Activated CD4-positive, CD25-positive, alpha-beta regulatory T cell treated with anti-CD3 and anti-CD28 coated beads, Interleukin-2, amount 50 U/mL, for 16 hours (primary cell): ENCODE results near the gene GRIK4.

Experiments
- DNase-seq: peaks from one replicate; pipeline ENCODE4 v3.0.0-alpha.2; 2020; ENCODE audit warnings: low read depth, low spot score

GRIK4 gene

DNA sequence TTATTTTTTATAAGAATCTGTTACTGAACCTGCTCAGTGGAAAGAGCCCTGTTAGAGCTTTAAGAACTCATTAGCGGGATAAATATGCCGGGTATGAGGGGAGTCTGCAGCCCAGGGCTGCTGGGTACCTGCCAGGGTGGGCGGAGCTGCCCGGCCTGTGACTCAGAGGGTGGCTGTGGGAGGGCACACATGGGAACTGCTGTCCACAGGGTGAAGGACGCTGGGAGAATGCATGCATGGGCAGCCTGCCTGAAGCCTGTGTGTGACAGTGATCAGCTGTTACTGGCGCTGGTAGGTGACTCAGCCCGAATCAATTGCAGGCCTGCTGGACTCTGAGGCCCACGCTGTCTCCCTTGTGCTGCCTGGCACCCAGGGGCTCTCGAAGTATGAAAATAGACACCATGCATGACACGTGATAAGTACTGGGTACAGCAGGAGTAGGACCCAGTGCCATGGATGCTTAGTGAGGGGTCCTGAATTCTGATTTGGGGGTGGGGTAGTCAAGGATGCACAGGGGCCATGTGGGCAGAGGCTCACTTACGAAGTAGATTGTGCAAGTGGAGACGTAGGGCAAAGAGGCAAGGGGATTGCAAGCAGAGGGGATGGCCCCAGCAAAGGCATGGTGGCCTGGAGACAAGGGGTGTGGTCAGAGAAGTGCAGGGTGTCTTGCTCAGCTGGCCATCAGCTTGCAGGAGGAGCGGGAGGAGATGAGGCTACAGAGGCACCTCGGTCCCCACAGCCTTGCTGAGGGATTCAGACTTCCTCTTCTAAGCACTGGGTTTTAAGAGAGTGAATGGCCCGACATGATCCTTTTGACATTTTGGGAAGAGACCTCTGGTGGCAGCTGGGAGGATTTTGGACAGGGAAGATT, 36.5 kb downstream of the GRIK4 start:
- no peak for DNase-seq

DNA sequence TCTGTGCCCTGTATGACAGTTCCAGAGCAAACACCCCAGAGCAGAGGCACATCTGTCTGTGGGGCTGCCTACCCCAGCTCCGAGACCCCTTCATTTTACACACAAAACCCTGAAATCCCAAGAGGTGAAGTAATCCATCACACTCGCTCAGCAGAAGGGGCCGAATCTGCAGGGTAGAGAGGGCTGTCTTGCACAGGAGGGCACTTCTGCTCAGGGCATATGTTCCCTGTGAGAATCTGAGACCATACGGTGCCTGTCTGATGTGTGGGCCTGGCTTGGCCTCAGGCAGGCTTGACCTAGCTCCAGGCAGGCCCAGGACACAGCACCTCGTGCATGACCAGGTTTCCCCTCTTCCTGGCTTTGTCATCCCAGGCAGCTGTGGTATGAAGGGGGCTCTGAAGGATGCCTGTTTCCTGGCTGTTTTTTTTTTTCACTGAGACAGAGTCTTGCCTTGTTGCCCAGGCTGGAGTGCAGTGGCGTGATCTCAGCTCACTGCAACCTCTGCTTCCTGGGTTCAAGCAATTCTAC, 37.2 kb downstream of the GRIK4 start:
- no peak for DNase-seq

DNA sequence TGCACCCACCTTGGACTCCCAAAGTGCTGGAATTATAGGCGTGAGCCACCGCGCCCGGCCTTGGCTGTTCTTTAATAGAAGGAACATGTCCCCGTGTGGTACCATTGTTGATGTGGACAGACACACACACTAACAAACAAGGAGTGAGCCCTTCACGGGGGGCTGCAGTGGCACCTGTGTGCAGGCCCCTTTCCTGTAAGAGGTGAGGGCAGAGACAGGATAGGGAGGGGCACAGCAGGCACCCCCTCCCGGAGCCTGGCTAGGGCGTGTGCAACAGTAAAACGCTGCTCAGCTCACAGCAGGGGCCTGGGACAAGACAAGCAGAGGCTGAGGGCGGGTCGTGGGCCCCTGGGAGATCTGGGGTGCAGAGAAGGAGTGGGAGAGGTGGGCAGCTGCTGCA, 37.8 kb downstream of the GRIK4 start:
- no peak for DNase-seq

DNA sequence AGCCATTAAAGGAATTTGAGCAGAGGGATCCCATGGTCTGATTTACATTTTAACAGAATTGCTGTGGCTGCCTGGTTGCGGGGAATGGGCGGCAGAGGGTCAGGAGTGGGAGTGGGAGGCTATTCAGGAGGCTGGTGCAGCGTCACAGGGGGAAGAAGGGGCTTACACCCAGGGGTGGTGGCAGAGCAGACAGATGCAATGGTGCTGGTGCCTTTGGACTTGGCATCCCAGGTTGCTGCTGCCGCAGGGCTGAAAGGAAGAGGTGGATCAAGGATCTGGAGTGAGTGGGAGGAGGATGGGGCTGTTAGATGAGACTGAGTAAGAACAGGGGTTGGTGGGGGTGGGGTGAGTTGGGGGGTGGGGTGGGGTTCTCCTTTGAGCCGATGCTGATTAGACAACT, 38.5 kb downstream of the GRIK4 start:
- DNase-seq: no peak

DNA sequence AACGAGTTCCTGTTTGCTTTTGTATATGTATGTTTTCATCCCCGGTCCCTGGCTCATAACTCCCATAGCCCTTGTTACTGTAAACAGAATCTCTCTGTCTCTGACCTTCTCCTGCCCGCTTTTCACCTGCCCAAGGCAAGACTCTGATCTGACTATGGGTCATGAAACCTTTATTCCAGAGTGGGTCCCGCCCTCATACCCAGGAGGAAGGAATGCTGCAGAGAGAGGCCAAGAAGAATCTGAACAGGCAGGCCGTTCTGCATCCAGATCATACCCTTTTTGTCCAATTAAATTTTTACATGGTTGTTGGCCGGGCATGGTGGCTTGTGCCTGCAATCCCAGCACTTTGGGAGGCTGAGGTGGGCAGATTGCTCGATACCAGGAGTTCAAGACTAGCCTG, 39.6 kb downstream of the GRIK4 start:
- no peak for DNase-seq

DNA sequence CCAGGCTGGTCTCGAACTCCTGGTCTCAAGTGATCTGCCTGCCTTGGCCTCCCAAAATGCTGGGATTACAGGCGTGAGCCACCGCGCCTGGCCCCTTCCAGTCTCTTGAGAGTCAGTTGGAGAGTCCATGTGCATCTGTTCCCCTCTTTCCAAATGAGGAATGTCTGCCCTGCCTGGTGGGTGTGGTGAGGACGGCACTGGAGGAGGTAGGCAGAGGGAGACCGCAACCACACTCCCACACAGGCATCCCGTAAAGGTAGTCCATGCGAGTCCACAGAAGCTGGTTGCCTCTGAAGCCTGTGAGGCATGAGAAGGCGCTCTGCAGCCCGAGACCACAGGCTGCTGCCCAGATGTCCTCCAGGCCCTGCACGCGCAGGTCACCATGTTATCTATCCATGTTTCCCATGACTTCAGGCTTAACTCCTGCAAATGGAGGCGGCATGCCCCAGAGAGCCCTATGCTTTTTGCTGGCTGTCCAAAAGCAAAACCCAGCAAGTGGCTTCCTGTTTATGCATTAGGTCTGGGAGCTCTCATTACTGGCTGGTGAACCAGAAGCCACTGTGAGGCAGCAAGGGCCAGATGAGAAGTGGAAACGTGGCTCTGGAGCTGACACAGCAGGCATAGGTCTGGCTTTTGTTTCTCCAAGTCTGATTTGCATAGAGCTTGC, 43.4 kb downstream of the GRIK4 start:
- no peak for DNase-seq

DNA sequence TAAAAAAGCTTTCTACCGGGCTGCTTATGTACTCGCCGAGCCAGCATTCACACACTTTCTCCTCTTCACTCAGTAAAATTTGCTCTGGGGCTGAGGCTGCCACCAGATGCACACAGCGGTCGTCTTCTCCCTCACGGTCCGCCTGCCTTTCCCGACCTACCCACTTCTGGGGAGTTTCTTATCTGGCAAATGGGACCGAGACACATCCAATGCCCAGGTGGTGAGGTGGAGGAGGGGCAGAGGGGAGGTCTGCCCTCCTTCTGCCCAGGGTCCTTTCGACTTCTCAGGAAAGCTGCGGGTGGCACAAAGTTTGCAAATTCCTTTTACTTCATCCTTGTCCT, 43.9 kb downstream of the GRIK4 start:
- no peak for DNase-seq

DNA sequence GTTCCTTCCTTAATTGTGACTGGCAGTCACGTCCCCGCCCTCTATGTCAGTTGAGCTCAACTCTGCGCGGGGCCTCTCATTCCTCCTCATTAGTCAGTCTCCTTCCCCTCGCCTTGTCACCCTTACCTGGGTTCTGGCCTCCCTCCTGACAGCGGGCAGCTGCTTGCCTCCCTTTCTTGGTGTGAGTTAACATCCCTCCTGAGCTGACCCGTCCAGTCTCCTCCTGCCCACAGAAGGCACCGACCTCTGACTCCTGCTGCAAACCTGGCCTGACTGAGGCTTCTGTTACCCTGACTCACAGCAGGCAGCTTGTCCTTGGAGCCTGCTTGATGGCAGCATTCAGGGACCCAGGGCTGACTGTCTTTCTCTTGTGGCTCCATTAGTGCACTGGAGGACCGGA, 45.2 kb downstream of the GRIK4 start:
- no peak for DNase-seq

DNA sequence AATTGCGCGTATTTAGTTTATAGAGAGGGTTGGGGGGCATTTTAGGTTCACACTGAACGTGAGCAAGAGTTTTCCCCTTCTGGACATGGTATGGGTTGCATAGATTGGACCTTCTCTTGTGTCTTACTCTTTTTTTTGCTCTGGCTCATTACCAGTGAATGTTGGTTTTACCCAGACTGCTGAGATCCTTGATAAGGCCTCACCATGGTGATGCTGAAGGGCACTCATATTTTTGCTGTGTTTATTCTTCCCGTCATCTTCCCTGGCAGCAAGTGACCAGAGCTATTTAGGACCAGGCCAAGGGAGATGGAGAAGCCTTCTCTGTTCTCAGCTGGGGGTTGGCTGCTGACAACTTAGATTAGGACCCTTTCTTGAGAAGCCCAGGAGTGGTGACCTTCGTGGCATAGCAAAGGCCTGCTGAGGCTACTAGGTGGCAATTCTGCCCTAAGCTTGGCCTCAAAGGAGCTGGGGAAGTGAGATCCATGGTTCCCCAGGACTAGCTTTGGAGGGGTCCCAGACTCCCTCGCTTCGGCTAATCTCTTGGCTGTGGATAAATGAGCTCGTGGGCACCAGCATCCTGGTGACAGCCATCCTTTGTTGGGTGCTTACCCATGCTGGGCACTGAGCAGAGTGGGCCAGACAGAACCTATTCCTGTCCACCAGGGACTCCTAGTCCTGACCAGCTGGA, 47.3 kb downstream of the GRIK4 start:
- no peak for DNase-seq

DNA sequence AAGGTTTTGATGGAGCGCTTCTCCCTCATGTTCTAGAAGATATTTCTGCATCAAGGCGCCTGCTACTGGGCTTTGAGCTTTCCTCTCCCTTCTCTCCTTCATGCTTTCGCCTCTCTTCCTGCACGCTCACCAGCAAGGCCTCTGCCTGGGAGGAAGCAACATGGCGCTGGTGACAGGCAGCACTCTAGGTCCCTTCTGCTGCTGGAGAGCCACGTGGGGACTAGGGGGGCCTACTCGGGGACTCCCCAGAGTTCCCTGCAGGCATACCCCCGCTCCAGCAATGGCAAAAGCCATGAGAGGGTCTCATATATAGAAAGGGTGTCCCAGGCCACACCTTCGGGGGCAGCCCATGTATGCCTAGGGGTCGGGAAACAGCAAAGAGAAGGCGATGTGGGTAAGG, 49.7 kb downstream of the GRIK4 start:
- no peak for DNase-seq

DNA sequence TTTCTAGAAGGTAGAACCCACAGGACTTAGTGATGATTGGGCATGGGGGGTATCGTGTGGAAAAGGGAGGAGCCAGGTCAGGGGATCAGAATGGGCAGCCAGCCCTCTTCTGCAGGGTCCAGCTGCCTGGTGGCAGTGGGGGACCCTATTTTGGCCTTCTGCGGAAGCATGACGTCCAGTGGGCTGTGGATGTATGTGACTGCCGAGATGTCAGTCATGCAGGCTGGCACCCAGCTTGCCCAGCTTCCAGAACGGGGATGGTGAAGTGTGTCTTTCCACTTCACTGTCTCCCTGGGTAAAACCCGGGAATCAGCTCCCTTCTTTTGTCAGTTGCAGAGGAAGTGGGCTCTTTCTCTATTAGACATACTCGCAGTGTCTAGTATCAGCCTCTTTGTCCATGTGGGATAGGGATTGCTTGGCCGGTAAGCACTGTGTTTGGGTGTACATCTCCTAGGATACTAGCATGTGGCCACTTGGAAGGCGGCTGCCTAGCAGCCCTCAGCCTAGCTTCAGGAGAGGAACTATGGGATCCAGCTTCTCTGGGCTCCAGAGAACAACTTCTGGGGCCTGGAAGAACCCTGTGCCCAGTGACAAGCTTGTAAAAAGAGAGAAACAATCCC, 51.4 kb downstream of the GRIK4 start:
- DNase-seq: no peak

DNA sequence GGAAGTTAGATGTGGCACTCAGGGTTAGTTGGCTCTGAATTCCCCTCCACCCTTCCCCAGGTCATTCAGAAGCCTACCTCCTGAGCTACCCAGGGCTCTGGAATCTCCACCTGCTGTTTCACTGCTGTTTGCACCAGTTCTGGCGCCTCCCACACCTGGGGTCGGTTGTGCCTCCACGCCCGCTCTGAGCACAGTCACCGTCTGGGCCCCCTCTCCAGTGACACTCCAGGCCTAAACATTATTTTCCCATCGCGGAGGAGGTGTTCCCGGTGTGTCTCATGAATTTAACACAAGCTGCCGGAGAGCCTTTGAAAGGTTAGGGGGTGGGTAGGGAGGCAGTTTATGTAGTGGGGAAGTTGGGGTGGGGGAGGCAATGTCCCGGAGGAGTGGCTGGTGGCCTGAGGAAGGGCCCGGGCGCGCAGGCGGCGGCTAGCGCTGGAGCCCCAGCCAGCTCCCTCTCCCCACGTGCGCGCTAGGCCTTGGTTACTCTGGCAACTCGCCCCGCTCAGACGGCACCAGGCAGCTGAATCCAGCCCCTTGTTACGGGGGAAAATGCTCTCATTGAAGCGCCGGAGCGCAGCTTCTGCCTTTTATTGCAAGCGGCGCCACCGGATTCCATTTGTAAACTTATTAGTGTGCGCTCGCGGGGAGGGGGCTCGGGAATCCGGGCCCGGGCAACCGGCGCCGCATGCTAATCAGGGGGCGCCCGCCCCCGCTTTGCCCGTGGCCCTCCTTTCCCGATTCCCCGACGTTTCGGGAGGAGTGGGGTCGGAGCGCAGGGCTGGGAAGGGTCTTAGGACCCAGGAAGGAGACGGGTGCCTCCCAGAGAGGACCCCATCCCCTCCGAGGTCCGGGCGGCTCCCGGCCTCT, 52.4 kb downstream of the GRIK4 start:
- DNase-seq: no peak

DNA sequence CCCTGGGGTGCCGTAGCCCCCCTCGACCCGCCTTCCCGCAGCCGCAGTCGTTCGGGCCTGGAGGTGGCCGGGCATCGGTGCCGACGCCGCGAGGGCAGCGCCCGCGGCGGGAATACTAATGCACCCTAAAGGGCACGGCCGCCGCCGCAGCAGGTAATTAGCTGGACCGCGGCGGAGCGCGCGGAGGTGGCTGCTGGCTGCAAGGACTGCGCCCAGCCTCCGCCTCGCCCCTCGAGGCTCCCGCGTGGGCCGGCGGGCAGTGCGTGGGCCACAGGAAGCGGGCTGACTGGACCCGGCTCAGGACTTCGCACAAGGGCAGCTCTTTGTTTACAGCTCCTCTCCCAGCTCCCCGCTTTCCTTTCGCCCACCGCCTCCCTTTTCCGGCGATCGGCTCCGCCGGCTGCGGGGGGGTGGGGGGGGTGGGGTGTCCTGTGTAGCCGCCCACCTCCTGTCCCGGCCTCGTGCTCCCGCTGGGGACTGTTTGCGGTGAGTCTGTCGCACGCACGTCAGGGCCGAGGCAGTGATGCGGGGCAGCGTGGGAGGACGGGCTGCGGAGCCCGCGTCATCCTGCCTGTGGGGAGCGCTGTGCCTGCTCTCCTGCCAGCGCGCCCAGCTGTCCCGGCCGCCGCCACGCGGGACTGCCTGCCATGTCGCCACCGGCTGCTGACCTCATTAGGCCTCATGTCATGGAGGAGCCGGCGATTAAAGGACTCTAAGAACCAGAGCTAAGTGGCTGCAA, 53.2 kb downstream of the GRIK4 start:
- DNase-seq: no peak

DNA sequence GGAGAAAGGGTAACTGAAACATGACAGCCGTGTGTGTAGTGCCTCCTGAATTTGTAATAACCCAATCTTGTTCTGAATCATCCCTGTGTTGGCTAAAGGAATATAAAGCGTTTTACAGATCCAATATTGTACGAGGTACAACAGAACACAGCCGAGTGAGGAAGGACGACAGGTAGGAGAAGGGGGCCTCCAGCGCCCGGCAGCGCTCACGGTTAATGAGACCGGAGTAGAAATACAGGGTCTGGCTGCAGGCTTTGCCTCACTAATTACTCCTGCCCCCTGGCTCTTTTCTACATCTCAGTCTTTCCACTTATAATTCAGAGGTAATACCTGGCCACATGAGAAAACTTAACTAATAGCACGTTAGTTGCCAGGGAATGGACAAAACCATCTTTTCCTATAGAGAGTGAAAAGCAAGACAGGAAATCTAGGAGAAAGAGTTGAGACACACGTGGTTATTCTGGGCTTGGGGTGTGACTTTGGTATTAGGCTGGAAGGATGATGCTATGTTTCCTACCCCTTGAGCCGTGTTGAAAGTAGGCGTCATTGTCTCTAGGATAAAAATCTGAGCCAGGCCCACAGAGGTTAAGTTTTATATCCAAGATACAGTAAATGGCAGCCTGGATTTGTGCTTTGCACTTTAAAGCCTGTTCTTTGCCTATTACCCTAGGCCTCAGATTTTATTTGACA, 54.1 kb downstream of the GRIK4 start:
- no peak for DNase-seq

DNA sequence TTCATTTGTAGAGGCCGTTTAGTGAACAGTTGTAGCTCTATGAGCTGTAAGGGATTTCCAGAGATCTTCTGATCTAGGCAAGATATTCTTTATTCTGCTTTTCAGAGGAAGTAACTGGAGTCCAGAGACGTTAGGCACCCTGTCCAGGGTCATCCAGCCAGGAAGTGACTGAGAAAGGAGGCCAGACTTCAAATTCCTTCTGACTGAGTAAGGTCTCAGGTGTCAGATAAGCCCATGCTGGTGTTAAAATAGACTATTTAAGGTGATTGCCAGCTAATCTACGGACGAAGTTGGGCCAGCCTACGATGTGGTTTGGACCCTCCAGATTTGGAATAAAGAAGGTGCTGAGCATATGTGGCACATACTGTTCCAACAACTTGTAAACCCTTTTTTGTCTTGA, 54.6 kb downstream of the GRIK4 start:
- DNase-seq: no peak

DNA sequence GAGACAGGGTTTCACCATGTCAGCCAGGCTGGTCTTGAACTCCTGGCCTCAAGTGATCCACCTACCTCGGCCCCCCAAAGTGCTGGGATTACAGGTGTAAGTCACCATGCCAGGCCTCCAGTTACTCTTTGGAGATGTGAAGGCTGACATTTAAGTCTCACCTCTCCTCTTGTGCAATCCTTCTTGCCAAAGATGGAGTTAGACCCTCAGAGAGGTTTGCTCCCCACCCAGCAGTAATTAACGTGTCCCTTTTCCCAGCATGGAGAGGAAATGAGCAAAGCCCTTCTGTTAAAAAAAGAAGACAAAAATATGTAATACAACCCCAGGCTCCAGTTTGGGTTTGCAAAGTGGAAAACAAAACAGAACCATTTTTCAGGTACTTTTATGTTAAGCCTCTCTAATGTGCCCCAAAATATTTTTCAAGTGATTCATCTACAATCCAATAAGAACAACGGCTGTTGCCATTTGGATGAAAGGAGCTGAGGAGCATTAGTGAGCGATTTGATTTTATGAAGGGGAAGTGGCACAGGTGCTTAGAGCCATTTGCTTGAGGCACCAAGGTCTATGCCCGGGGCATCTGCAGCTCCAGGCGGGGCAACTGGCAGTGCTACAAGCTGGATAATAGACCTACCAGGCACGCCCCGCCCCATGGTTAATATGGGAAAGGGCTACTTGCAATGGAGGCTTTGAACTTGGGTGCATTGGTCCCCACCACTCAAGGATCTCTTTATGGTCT, 57.2 kb downstream of the GRIK4 start:
- DNase-seq: no peak

DNA sequence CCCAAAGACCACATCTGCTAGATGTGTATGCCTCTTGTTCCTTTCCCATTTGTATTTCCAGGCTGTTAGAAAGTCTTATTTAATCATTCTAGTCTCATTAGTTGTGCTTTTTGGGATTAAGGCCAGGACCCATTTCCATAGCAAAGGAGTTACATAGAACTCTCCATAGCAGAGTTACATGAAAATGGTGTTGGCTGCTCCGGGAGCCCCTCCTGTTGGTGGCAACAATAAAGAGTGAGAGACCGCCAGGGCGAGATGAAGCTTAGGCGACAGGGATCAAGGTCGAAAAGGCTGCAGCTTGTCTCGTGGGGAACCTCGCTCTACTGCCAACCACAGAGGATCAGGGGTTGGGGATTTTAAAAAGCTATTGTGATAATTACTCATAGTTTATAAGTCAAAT, 58.3 kb downstream of the GRIK4 start:
- DNase-seq: no peak

DNA sequence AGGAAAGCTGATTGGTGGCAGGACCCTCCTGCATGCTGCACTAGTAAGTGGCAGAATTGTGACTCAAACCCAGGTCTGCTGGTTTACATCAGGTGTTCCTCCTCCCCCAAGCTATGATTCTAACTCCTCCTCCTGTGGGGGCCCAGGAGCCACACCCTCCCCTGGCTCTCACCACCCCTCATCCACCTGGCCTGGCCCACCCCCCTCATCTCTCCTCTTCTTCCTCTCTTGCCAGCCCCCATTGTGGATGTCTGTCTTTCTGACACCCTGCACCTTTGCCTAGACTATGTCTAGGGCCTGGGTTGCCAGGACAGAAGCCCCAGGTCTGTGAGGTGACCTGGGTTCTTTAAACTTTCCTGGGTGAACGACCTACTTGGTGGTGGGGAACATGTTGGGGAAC, 59.9 kb downstream of the GRIK4 start:
- no peak for DNase-seq

DNA sequence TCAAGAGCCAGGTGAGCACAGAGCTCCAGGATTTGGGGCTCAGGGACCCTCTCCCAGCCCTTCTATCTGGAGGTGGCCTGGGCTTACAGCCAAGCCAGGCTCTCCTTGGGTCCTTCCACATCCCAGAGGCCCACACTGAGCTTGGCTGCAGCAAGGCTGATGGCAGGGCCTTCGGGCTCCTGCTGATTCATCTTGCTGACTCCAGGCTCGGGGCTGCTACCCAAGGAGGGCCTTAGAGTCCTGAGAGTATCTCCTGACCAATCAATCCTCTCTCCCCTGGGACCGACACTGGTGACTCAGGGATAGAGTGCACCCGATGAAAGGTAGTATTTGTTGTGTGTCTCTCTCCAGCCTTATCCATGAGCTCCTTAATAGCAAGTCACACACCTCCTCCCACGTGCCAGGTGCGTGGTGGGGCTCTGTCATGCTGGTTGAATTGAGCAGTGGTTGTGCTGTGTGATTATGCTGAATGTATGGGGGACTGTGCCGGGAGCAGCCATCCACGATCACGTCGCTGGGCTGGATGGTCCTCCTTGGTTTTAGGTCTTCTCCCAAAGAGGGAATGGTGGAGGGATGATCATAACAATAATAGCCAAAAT, 62.3 kb downstream of the GRIK4 start:
- DNase-seq: no peak
